Measurements from ENCODE around the gene NTNG2.

NTNG2 gene

DNA sequence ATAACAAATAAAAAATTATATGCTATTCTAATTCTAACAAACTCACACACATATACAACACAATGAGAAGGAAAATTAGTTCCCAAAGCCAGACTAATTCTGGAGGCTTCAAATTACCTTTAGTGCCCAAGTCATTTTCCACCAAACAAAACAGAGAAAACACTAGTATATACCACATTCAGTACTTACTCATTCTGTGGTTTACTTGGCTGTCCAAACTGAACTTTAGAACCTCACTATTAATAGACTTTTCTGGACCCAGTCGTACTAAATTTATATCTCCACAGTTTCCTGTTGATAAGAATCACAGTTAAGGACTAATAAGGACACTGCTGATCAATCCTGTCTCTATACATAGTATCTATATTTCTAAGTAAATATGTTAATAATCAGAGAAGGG, 126.5 kb downstream of the NTNG2 start:
- DNase-seq (ENCODE audit: extremely low read depth, insufficient read length), result no peak
- Histone ChIP-seq H3K36me3 (ENCODE audit: control insufficient read depth, insufficient read depth, low read length) (peaks cover 14% of the 10 kb centered on the region), H3K27me3 (replicated peaks; ENCODE audit: control insufficient read depth, insufficient read depth, low read length) (no peaks in the 10 kb centered on the region), H3K4me3 (replicated peaks; ENCODE audit: low read depth, low read length) (no peak overlapping the region)
- TF ChIP-seq, protein P1, sequence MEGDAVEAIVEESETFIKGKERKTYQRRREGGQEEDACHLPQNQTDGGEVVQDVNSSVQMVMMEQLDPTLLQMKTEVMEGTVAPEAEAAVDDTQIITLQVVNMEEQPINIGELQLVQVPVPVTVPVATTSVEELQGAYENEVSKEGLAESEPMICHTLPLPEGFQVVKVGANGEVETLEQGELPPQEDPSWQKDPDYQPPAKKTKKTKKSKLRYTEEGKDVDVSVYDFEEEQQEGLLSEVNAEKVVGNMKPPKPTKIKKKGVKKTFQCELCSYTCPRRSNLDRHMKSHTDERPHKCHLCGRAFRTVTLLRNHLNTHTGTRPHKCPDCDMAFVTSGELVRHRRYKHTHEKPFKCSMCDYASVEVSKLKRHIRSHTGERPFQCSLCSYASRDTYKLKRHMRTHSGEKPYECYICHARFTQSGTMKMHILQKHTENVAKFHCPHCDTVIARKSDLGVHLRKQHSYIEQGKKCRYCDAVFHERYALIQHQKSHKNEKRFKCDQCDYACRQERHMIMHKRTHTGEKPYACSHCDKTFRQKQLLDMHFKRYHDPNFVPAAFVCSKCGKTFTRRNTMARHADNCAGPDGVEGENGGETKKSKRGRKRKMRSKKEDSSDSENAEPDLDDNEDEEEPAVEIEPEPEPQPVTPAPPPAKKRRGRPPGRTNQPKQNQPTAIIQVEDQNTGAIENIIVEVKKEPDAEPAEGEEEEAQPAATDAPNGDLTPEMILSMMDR (IDR thresholded peaks at IDR 0.05; ENCODE audit: insufficient read depth, low read length, poor library complexity, severe bottlenecking), result no peak

DNA sequence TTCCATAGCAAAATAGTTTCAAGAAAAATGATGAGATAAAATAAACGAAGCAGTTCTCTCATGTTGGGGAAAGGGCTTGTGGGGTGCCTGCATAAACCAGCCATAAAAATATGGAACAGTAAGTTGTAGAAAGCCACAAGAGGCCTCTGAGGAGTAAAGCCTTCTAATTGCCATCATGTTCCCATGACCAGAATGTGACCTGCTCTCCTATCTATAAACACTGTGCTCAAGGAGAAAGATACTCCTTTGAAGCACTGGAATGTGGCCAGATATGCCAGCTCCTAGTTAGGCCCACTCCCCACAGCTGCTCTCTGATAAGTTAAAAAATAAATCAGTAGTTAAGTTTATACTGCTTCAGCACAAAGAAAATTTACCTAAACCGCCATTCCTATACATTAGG, 127.1 kb downstream of the NTNG2 start:
- DNase-seq (ENCODE audit: extremely low read depth, insufficient read length), result no peak
- TF ChIP-seq, protein P1 (IDR thresholded peaks at IDR 0.05; ENCODE audit: insufficient read depth, low read length, poor library complexity, severe bottlenecking), result no peak
- Histone ChIP-seq H3K27me3 (replicated peaks; ENCODE audit: control insufficient read depth, insufficient read depth, low read length) (no peaks in the 10 kb centered on the region), H3K36me3 (ENCODE audit: control insufficient read depth, insufficient read depth, low read length) (peaks cover 11% of the 10 kb centered on the region), H3K4me3 (replicated peaks; ENCODE audit: low read depth, low read length) (no peak overlapping the region)

DNA sequence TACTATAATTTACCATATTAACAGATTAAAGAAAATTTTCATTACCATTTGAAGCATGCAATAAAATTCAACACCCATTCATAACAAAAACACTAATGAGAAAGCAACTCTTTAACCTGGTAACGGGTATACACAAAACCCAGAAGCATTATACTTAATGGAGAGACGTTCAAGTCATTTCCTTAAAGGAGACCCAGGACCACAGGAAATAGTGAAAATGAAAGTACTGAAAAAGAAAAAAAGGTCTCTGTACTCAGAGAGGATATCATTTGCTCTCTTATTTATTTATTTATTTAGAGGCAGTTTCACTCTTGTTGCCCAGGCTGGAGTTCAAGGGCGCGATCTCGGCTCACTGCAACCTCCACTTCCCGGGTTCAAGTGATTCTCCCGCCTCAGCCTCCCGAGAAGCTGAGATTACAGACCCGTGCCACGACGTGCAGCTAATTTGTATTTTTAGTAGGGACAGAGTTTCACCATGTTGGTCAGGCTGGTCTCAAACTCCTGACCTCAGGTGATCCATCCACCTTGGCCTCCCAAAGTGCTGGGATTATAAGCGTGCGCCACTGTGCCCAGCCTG, 131.4 kb downstream of the NTNG2 start:
- TF ChIP-seq, protein P1 (IDR thresholded peaks at IDR 0.05; ENCODE audit: insufficient read depth, low read length, poor library complexity, severe bottlenecking), result no peak
- Histone ChIP-seq H3K27me3 (replicated peaks; ENCODE audit: control insufficient read depth, insufficient read depth, low read length) (no peaks in the 10 kb centered on the region), H3K36me3 (ENCODE audit: control insufficient read depth, insufficient read depth, low read length) (peaks cover 12% of the 10 kb centered on the region), H3K4me3 (replicated peaks; ENCODE audit: low read depth, low read length) (no peak overlapping the region)
- no peak for DNase-seq (ENCODE audit: extremely low read depth, insufficient read length)

Measured in GM06990 (cell line).